ENCODE data around the gene MAP7D3. TPM values are rescaled to one million over a fixed set of nuclear protein-coding genes. Genes with fewer than 3 reads are reported as not detected.

The MAP7D3 gene
- total and polyA plus RNA-seq, 3 experiments from 2014 or later: 6.2 to 19.0 (median 18.7) TPM

GRCh38 chrX:136215559-136215958 is 35.6 kb downstream of the MAP7D3 start:
- Histone ChIP-seq H3K36me3 (ENCODE audit: insufficient read depth, low read length) (no peaks in the 10 kb centered on the region), H3K4me3 (ENCODE audit: low read length) (no peak overlapping the region), H3K4me1 (ENCODE audit: insufficient read depth, low read length) (no peaks in the 10 kb centered on the region), H3K9me3 (ENCODE audit: low read length) (no peaks in the 10 kb centered on the region), H3K27me3 (ENCODE audit: insufficient read depth, low read length, poor library complexity, severe bottlenecking) (no peaks in the 10 kb centered on the region), H3K27ac (ENCODE audit: low read depth, low read length) (no peak overlapping the region)
- Mint-ChIP-seq H3K27ac (peak overlapping the region in 1 of 8 donors; percentile 48), H3K9me3 (no peaks in the 10 kb centered on the region), H3K27me3 (peaks cover 0 to 3% of the 10 kb centered on the region in 2 donors), H3K4me1 (no peaks in the 10 kb centered on the region), H3K36me3 (peaks cover 0 to 51% (median 0%) of the 10 kb centered on the region in 3 donors), H3K4me3 (no peak overlapping the region)
- DNase-seq: no peak
- POLR2A ChIA-PET: no interaction called here
- CTCF ChIA-PET: no interaction called here

- H3K36me3 Mint-ChIP-seq: peaks cover 0 to 49% (median 1%) of the 10 kb centered on the region in 3 donors
- no peak overlapping the region for H3K27ac ChIP-seq (ENCODE audit: low read depth, low read length)
Measured at GRCh38 chrX:136214551-136214950, 36.6 kb downstream of the MAP7D3 start.

GRCh38 chrX:136212557-136213111 is 38.6 kb downstream of the MAP7D3 start:
- Mint-ChIP-seq H3K36me3 (peaks cover 0 to 39% (median 3%) of the 10 kb centered on the region in 3 donors), H3K27me3 (peaks cover 0 to 3% of the 10 kb centered on the region in 2 donors), H3K27ac (peak overlapping the region in 1 of 8 donors; percentile 47), H3K4me3 (no peak overlapping the region), H3K9me3 (no peaks in the 10 kb centered on the region), H3K4me1 (no peaks in the 10 kb centered on the region)
- no peaks in the 10 kb centered on the region for H3K36me3 ChIP-seq (ENCODE audit: insufficient read depth, low read length)
- POLR2A ChIA-PET: no interaction called here
- H3K9me3 ChIP-seq (ENCODE audit: low read length): no peaks in the 10 kb centered on the region
- DNase-seq: no peak
- H3K4me1 ChIP-seq (ENCODE audit: insufficient read depth, low read length): no peaks in the 10 kb centered on the region
- H3K27me3 ChIP-seq (ENCODE audit: insufficient read depth, low read length, poor library complexity, severe bottlenecking): no peaks in the 10 kb centered on the region
- CTCF ChIA-PET: no interaction called here
- H3K27ac ChIP-seq (ENCODE audit: low read depth, low read length): no peak overlapping the region
- H3K4me3 ChIP-seq (ENCODE audit: low read length): no peak overlapping the region

More at GRCh38 chrX:136214551-136214950, 36.6 kb downstream of the MAP7D3 start:
- Histone ChIP-seq H3K4me1 (ENCODE audit: insufficient read depth, low read length) (no peaks in the 10 kb centered on the region), H3K9me3 (ENCODE audit: low read length) (no peaks in the 10 kb centered on the region), H3K36me3 (ENCODE audit: insufficient read depth, low read length) (no peaks in the 10 kb centered on the region), H3K27me3 (ENCODE audit: insufficient read depth, low read length, poor library complexity, severe bottlenecking) (no peaks in the 10 kb centered on the region), H3K4me3 (ENCODE audit: low read length) (no peak overlapping the region)
- H3K4me3 Mint-ChIP-seq: peak overlapping the region in 1 of 7 donors; percentile 27
- POLR2A ChIA-PET: no interaction called here
- no peaks in the 10 kb centered on the region for H3K4me1 Mint-ChIP-seq
- H3K27ac Mint-ChIP-seq: no peak overlapping the region
- CTCF ChIA-PET: no interaction called here
- H3K9me3 Mint-ChIP-seq: no peaks in the 10 kb centered on the region
- H3K27me3 Mint-ChIP-seq: peaks cover 0 to 3% of the 10 kb centered on the region in 2 donors
- no peak for DNase-seq

GRCh38 chrX:136211766-136212556 is 39.2 kb downstream of the MAP7D3 start:
- H3K27me3 Mint-ChIP-seq: peaks cover 0 to 3% of the 10 kb centered on the region in 2 donors
- no peaks in the 10 kb centered on the region for H3K9me3 ChIP-seq (ENCODE audit: low read length)
- H3K4me3 ChIP-seq (ENCODE audit: low read length): no peak overlapping the region
- H3K36me3 ChIP-seq (ENCODE audit: insufficient read depth, low read length): no peaks in the 10 kb centered on the region
- H3K4me1 ChIP-seq (ENCODE audit: insufficient read depth, low read length): no peaks in the 10 kb centered on the region
- H3K36me3 Mint-ChIP-seq: peaks cover 0 to 37% (median 3%) of the 10 kb centered on the region in 3 donors
- CTCF ChIA-PET: no interaction called here
- no peak for DNase-seq
- H3K27ac Mint-ChIP-seq: no peak overlapping the region
- no peak overlapping the region for H3K4me3 Mint-ChIP-seq
- H3K9me3 Mint-ChIP-seq: no peaks in the 10 kb centered on the region
- H3K27me3 ChIP-seq (ENCODE audit: insufficient read depth, low read length, poor library complexity, severe bottlenecking): no peaks in the 10 kb centered on the region
- H3K27ac ChIP-seq (ENCODE audit: low read depth, low read length): no peak overlapping the region
- H3K4me1 Mint-ChIP-seq: no peaks in the 10 kb centered on the region
- POLR2A ChIA-PET: no interaction called here

- POLR2A ChIA-PET: no interaction called here
Measured at GRCh38 chrX:136210806-136211205, 40.4 kb downstream of the MAP7D3 start.

GRCh38 chrX:136210243-136210642 is 41.0 kb downstream of the MAP7D3 start:
- ChIA-PET CTCF (interaction anchor here (1.4 kb wide), 1 partner anchor 185 kb away, joined by 3 read pairs; no protein-coding TSS in a partner anchor), POLR2A (no interaction called here)
- H3K4me1 Mint-ChIP-seq: peaks cover 3 to 9% (median 6%) of the 10 kb centered on the region in 3 donors
- H3K4me3 Mint-ChIP-seq: no peak overlapping the region
- H3K27ac Mint-ChIP-seq: no peak overlapping the region
- H3K27me3 ChIP-seq (ENCODE audit: insufficient read depth, low read length, poor library complexity, severe bottlenecking): no peaks in the 10 kb centered on the region
- no peaks in the 10 kb centered on the region for H3K9me3 Mint-ChIP-seq
- no peaks in the 10 kb centered on the region for H3K4me1 ChIP-seq (ENCODE audit: insufficient read depth, low read length)
- H3K9me3 ChIP-seq (ENCODE audit: low read length): no peaks in the 10 kb centered on the region
- peaks cover 0 to 30% (median 4%) of the 10 kb centered on the region in 3 donors for H3K36me3 Mint-ChIP-seq
- no peak overlapping the region for H3K27ac ChIP-seq (ENCODE audit: low read depth, low read length)
- no peak for DNase-seq
- no peak overlapping the region for H3K4me3 ChIP-seq (ENCODE audit: low read length)
- H3K27me3 Mint-ChIP-seq: peaks cover 0 to 3% of the 10 kb centered on the region in 2 donors
- no peaks in the 10 kb centered on the region for H3K36me3 ChIP-seq (ENCODE audit: insufficient read depth, low read length)

More at GRCh38 chrX:136210806-136211205, 40.4 kb downstream of the MAP7D3 start:
- no peak overlapping the region for H3K4me3 ChIP-seq (ENCODE audit: low read length)
- Mint-ChIP-seq H3K9me3 (no peaks in the 10 kb centered on the region), H3K27me3 (peaks cover 0 to 3% of the 10 kb centered on the region in 2 donors), H3K4me3 (no peak overlapping the region), H3K4me1 (peaks cover 0 to 4% (median 3%) of the 10 kb centered on the region in 3 donors), H3K36me3 (peaks cover 0 to 35% (median 4%) of the 10 kb centered on the region in 3 donors), H3K27ac (peak overlapping the region in 1 of 8 donors; percentile 32)
- CTCF ChIA-PET: interaction anchor here (1.4 kb wide), 1 partner anchor 185 kb away, joined by 3 read pairs; no protein-coding TSS in a partner anchor
- H3K27me3 ChIP-seq (ENCODE audit: insufficient read depth, low read length, poor library complexity, severe bottlenecking): no peaks in the 10 kb centered on the region
- H3K36me3 ChIP-seq (ENCODE audit: insufficient read depth, low read length): no peaks in the 10 kb centered on the region
- no peak for DNase-seq
- H3K4me1 ChIP-seq (ENCODE audit: insufficient read depth, low read length): no peaks in the 10 kb centered on the region
- no peaks in the 10 kb centered on the region for H3K9me3 ChIP-seq (ENCODE audit: low read length)
- no peak overlapping the region for H3K27ac ChIP-seq (ENCODE audit: low read depth, low read length)

- H3K36me3 Mint-ChIP-seq: peaks cover 0 to 27% (median 4%) of the 10 kb centered on the region in 3 donors
- ChIA-PET CTCF (interaction anchor here (1.0 to 1.4 kb wide), 2 partner anchors 182 to 184 kb away, joined by 3 to 4 read pairs; no protein-coding TSS in a partner anchor), POLR2A (no interaction called here)
- Histone ChIP-seq H3K36me3 (ENCODE audit: insufficient read depth, low read length) (no peaks in the 10 kb centered on the region), H3K4me3 (ENCODE audit: low read length) (no peak overlapping the region), H3K27me3 (ENCODE audit: insufficient read depth, low read length, poor library complexity, severe bottlenecking) (no peaks in the 10 kb centered on the region), H3K9me3 (ENCODE audit: low read length) (no peaks in the 10 kb centered on the region), H3K27ac (ENCODE audit: low read depth, low read length) (no peak overlapping the region), H3K4me1 (ENCODE audit: insufficient read depth, low read length) (no peaks in the 10 kb centered on the region)
- H3K4me3 Mint-ChIP-seq: no peak overlapping the region
- H3K4me1 Mint-ChIP-seq: peaks cover 8 to 14% (median 10%) of the 10 kb centered on the region in 3 donors
- H3K27ac Mint-ChIP-seq: peak overlapping the region in 1 of 8 donors; percentile 11
- DNase-seq: no peak
- no peaks in the 10 kb centered on the region for H3K9me3 Mint-ChIP-seq
- peaks cover 0 to 3% of the 10 kb centered on the region in 2 donors for H3K27me3 Mint-ChIP-seq
Measured at GRCh38 chrX:136209751-136210150, 41.4 kb downstream of the MAP7D3 start.

Measured in CD8-positive, alpha-beta memory T cell (primary cell).